RCC 7860 (cell line): ENCODE measurements around the gene HDHD2.

Experiments used
- DNase-seq: peaks from one replicate; pipeline ENCODE4 v3.0.0-alpha.2; 2015; ENCODE audit warnings: low spot score
- FAIRE-seq: peaks from 2 replicates; lab custom pipeline; 2012; peaks lifted over from hg19 to GRCh38; lab: Jason Lieb, UNC

HDHD2 gene

GRCh38 chr18:47149457-47150028, 757 bp downstream of the HDHD2 start:
- DNase-seq, result no peak
- no peak for FAIRE-seq

GRCh38 chr18:47146206-47146605, 4.1 kb downstream of the HDHD2 start:
- FAIRE-seq (no peak), DNase-seq (no peak)

- FAIRE-seq, result no peak
- no peak for DNase-seq
These were observed 6.3 kb downstream of the HDHD2 start for GRCh38 chr18:47143899-47144485.

- DNase-seq, result no peak
- no peak for FAIRE-seq
These were observed 7.1 kb downstream of the HDHD2 start for GRCh38 chr18:47143153-47143552.

- no peak for DNase-seq
- FAIRE-seq, result no peak
These were observed 9.0 kb downstream of the HDHD2 start for GRCh38 chr18:47141289-47141688.

GRCh38 chr18:47121146-47121545, 29.2 kb downstream of the HDHD2 start:
- FAIRE-seq (no peak), DNase-seq (no peak)

GRCh38 chr18:47120428-47120827, 29.9 kb downstream of the HDHD2 start:
- no peak for FAIRE-seq
- DNase-seq, result no peak

- FAIRE-seq (no peak), DNase-seq (no peak)
These were observed 31.3 kb downstream of the HDHD2 start for GRCh38 chr18:47118981-47119380.

GRCh38 chr18:47115205-47115604, 35.1 kb downstream of the HDHD2 start:
- no peak for DNase-seq
- FAIRE-seq, result no peak

- FAIRE-seq, result no peak
- DNase-seq, result no peak
These were observed 36.3 kb downstream of the HDHD2 start for GRCh38 chr18:47113796-47114540.

GRCh38 chr18:47110492-47111274, 39.6 kb downstream of the HDHD2 start:
- FAIRE-seq (no peak), DNase-seq (no peak)

GRCh38 chr18:47109720-47110119, 40.6 kb downstream of the HDHD2 start:
- no peak for FAIRE-seq

GRCh38 chr18:47108998-47109405, 41.3 kb downstream of the HDHD2 start:
- FAIRE-seq, result no peak

More at GRCh38 chr18:47109720-47110119, 40.6 kb downstream of the HDHD2 start:
- DNase-seq, result no peak

GRCh38 chr18:47108373-47108772, 41.9 kb downstream of the HDHD2 start:
- DNase-seq (no peak), FAIRE-seq (no peak)

More at GRCh38 chr18:47108998-47109405, 41.3 kb downstream of the HDHD2 start:
- no peak for DNase-seq

GRCh38 chr18:47100212-47100831, 50.0 kb downstream of the HDHD2 start:
- FAIRE-seq (no peak), DNase-seq (peak; percentile 34)

GRCh38 chr18:47095810-47096209, 54.5 kb downstream of the HDHD2 start:
- no peak for FAIRE-seq

GRCh38 chr18:47087676-47088075, 62.6 kb downstream of the HDHD2 start:
- FAIRE-seq (no peak), DNase-seq (no peak)

More at GRCh38 chr18:47095810-47096209, 54.5 kb downstream of the HDHD2 start:
- DNase-seq, result no peak

GRCh38 chr18:47081578-47081977, 68.7 kb downstream of the HDHD2 start:
- no peak for DNase-seq
- no peak for FAIRE-seq

- FAIRE-seq (no peak), DNase-seq (no peak)
These were observed 69.4 kb downstream of the HDHD2 start for GRCh38 chr18:47080872-47081271.

GRCh38 chr18:47077111-47077510, 73.2 kb downstream of the HDHD2 start:
- DNase-seq, result no peak
- no peak for FAIRE-seq
